Endometrial microvascular endothelial cells (primary cell): ENCODE data around the gene ARL17A. TPM values are rescaled to one million over a fixed set of nuclear protein-coding genes. Genes with fewer than 3 reads are reported as not detected.
"Not testable (repeated sequence)": the region's sequence is repeated elsewhere in the genome, so short reads cannot be mapped to it uniquely, and the experiment has no call there.

Experiments
- in situ Hi-C: cut with HindIII; loops from 2 replicates; pipeline ENCODE4 v1.10.0; 2017; ENCODE audit warnings: low sequenced_read_pairs, low pct_unique_long_range_greater_than_20kb; ENCODE audit errors: inconsistent ontology term
- total RNA-seq: library from RNA; depleted of rRNA; stranded (reverse); fragments of >200 nt; gene quantifications from one replicate; pipeline ENCODE4 v1.2.3, GENCODE V29; 2015; ENCODE audit errors: inconsistent ontology term

ARL17A gene
- total RNA-seq, result 7.8 TPM

GRCh38 chr17:46579083-46580075 is at the start of gene ARL17A:
Gene ARL17A (minus strand): TSS chr17:46579691. CDS start chr17:46576322, 3,369 bp downstream.
- in situ Hi-C loops, result not testable (repeated sequence)

- in situ Hi-C loops, result not testable (repeated sequence)
Observed at GRCh38 chr17:46628753-46629436, 49.4 kb upstream of the ARL17A start.

- in situ Hi-C loops, result not testable (repeated sequence)
Observed at GRCh38 chr17:46627452-46627851, 48.0 kb upstream of the ARL17A start.

- in situ Hi-C loops, result not testable (repeated sequence)
Observed at GRCh38 chr17:46624726-46625125, 45.2 kb upstream of the ARL17A start.

GRCh38 chr17:46623790-46624189 is 44.3 kb upstream of the ARL17A start:
- in situ Hi-C loops, result not testable (repeated sequence)

GRCh38 chr17:46618975-46619374 is 39.5 kb upstream of the ARL17A start:
- in situ Hi-C loops, result not testable (repeated sequence)

- in situ Hi-C loops, result not testable (repeated sequence)
Observed at GRCh38 chr17:46617121-46617520, 37.6 kb upstream of the ARL17A start.

- in situ Hi-C loops, result not testable (repeated sequence)
Observed at GRCh38 chr17:46613876-46614275, 34.4 kb upstream of the ARL17A start.

GRCh38 chr17:46611304-46611703 is 31.8 kb upstream of the ARL17A start:
- in situ Hi-C loops, result not testable (repeated sequence)

- in situ Hi-C loops, result not testable (repeated sequence)
Observed at GRCh38 chr17:46603125-46603524, 23.6 kb upstream of the ARL17A start.

- in situ Hi-C loops, result not testable (repeated sequence)
Observed at GRCh38 chr17:46600767-46601166, 21.3 kb upstream of the ARL17A start.

GRCh38 chr17:46598344-46598931 is 18.9 kb upstream of the ARL17A start:
- in situ Hi-C loops, result not testable (repeated sequence)

GRCh38 chr17:46591332-46591731 is 11.8 kb upstream of the ARL17A start:
- in situ Hi-C loops, result not testable (repeated sequence)

GRCh38 chr17:46590157-46591146 is 11.0 kb upstream of the ARL17A start, which contains the start of gene NSF:
Gene NSF (plus strand): TSS chr17:46590669. CDS start chr17:46590776, 107 bp downstream.
- in situ Hi-C loops, result not testable (repeated sequence)

GRCh38 chr17:46585444-46585843 is 6.0 kb upstream of the ARL17A start:
- in situ Hi-C loops, result not testable (repeated sequence)

GRCh38 chr17:46580082-46580481 is 591 bp upstream of the ARL17A start:
- in situ Hi-C loops, result not testable (repeated sequence)

GRCh38 chr17:46571796-46572195 is 7.7 kb downstream of the ARL17A start:
- in situ Hi-C loops, result not testable (repeated sequence)

GRCh38 chr17:46566980-46567379 is 12.5 kb downstream of the ARL17A start:
- in situ Hi-C loops, result not testable (repeated sequence)
